DMS 273 treated with DMSO at 0.1 percent for 48 hours (cell line): ENCODE results near the gene KLHDC4.
"Not testable (repeated sequence)": the region's sequence is repeated elsewhere in the genome, so short reads cannot be mapped to it uniquely, and the experiment has no call there.

Experiments used
- DNase-seq: peaks from one replicate; lab custom pipeline; 2025; lab: John Stamatoyannopoulos, UW

Gene KLHDC4

GRCh38 chr16:87720446-87720845 lies 45.3 kb downstream of the KLHDC4 start:
- no peak for DNase-seq

GRCh38 chr16:87718831-87719230 lies 47.0 kb downstream of the KLHDC4 start:
- DNase-seq = not testable (repeated sequence)

DNA sequence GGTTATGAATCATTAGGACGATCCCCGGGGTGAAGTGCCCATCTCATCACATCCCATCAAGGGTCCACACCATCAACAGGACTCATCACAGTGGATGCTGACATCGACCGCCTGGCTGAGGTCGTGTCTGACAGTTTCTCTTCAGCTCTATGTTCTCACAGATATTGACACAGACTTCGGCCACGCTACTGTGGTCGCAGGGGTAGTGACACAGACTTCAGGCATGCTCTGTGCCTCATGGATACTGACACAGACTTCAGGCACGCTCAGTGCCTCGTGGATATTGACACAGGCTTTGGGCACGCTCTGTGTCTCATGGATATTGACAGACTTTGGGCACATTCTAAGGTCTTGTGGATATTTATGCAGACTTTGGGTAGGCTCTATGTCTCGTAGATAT lies 50.1 kb downstream of the KLHDC4 start:
- no peak for DNase-seq

DNA sequence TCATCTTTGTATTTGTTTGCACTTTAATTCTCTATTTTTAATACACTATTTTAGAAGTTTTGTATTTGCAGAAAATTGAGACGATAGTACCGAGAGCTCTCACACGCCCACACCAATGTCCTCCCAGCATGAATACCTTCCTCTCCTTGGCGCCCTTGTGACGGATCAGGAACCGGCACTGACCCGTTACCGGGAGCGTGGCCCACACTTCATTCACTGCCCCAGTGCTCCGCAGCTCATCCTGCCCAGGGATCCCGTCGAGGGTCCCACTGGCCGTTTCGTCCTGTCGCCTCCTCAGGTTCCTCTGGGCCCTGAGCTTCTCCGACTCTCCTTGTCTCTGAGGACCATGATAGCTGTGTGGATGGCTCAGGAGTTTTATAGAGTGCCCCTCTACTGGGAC lies 50.6 kb downstream of the KLHDC4 start:
- no peak for DNase-seq

GRCh38 chr16:87713451-87714229 lies 52.1 kb downstream of the KLHDC4 start:
- no peak for DNase-seq

DNA sequence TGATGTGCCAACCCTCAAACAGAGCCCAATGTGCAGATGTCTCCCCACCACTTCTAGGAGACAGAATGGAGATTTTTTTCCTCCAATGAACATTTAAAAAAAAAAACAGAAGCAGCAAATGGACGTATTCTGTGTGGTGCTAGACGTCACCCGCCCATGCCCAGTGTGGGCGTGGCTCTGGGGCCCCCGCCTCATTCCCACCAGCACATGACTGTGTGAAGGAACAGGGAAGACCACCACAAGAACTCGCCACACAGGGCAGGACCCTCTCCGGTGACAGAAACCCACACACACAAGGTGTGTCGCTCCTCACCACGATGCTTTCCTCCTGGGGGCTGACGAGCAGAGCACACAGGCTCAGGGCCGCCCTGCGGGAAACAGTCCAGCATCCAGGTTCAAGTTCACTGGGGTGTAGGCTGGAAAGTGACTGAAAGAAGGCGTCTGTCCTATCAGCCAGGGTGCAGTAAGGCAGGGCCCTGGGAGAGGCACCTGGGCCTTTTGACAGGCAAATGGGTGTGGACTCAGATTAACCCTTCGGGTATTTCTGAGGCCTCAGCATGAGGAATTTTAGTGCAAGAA lies 53.5 kb downstream of the KLHDC4 start:
- DNase-seq = no peak

- DNase-seq = no peak
Measured at GRCh38 chr16:87710887-87711286, 54.9 kb downstream of the KLHDC4 start.

DNA sequence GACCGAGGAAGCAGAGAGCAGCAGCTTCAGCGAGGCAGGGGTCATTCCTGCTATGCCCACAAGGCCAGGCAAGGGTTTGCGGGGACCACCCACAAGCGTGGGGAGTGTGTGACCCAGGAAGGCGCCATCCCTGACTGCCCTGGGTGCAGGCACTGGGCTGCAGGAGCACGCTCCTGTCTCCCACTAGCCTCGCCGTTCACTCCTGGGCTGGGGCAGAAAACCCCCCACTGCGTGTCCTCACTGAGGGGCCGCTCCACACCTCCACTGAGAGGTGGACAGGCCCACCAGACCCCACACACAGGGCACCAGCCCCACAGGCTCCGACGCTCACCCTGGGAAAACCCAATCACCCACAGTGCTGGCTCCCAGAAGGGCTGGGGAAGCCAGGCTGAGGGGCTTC lies 56.1 kb downstream of the KLHDC4 start:
- no peak for DNase-seq

DNA sequence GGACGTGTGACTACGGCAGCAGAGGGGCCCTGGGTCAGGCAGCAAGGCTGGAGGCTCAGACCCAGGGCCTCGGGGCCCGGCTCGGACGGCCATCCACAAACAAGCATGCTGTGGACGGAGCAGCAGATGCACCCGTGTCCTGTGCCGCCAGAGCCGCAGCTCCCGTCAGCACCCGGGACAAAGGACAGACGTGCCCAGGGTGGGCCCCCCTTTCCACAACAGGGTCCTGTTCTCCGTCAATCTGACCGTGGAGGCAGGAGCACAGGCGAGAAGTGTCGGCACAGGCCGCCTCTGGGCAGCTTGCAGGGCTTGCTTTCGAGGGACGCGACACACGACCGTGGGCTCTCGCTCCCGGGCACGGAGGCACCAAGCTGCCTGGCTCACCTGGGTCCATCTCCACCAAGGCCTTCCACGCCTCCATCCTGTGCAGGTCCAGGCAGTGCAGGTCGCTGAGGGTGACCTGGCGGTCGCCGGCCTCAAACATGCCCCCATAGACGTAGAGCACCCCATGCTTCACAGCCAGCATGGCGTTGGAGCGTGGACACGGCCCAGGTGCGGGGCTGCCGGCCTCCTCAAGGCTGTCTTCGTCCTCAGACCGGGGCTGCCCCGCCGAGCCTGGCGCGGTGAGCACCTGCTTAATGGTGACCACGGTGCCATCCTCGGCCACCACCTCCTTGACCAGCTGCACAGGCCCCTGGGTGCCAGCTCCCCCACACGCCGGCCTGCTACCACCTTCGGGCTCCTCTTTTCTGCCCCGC lies 56.7 kb downstream of the KLHDC4 start:
- DNase-seq = no peak

GRCh38 chr16:87707714-87708580 lies 57.8 kb downstream of the KLHDC4 start:
- no peak for DNase-seq

DNA sequence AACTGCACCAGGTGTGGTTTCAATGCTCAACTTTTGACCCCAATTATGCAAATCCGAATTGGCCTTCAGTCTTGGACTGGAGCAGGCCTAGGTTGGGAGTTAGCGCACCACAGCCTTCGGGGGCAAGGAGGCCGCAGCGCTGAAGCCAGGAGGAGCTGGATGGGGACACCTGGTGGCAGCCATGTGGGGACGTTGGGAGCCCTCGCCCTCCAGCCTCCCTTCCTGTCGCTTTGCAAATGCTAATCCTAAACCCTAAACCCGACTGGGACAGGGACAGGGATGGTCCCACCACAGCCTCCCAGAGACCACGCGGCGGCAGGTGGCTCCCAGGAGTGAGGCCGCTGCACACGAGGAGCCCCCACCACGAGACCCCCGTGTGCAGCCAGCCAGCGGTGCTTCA lies 58.7 kb downstream of the KLHDC4 start:
- no peak for DNase-seq

DNA sequence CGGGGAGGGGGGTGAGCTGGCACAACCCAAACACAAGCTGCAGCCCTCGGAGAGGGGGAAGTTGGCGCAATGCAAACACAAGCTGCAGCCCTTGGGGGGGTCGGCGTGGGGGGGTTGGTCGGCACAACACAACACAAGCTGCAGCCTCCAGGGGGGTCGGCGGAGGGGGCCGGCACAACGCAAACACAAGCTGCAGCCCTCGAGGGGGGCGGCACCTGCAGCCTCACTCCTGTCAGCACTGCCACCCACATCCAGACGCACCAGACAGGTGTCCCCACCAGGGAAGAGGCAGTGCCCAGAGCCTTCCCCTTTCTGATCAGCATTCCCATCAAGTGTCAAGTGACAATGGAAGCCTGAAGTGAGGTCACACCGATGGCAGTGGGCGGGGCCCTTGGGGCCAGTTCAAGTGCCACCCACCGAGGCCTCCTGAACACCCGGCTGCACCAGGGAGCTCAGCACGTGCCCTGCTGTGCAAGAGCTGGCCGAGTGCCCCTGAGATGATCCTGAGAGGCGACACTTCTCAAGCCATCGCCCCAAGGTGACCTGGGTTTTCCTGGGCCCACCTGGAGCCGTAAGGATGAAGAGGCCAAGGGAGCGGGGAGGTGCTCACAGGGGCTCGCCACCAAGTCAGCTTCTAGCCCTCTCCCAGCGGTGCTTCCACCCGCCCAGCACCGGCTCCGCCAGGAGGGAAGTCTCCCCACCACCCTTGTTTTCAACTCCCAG lies 59.3 kb downstream of the KLHDC4 start:
- no peak for DNase-seq

DNA sequence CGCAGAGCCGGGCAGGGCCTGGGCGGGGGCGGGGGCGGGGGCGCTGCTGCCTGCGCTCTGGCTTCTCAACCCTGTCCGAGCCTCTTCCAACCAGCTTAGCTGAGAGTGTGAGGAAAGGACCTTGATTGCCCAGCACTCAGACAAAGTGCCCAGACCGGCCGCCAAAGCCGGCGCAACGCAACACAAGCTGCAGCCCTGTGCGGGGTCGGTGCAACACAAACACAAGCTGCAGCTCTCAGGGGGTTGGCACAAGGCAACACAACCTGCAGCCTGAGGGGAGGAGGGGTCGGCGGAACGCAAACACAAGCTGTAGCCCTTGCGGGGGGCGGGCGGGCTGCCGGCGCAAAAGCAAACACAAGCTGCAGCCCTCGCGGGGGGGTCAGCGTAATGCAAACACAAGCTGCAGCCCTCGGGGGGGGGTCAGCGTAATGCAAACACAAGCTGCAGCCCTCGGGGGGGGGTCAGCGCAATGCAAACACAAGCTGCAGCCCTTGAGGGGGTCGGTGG lies 60.0 kb downstream of the KLHDC4 start:
- DNase-seq = no peak

DNA sequence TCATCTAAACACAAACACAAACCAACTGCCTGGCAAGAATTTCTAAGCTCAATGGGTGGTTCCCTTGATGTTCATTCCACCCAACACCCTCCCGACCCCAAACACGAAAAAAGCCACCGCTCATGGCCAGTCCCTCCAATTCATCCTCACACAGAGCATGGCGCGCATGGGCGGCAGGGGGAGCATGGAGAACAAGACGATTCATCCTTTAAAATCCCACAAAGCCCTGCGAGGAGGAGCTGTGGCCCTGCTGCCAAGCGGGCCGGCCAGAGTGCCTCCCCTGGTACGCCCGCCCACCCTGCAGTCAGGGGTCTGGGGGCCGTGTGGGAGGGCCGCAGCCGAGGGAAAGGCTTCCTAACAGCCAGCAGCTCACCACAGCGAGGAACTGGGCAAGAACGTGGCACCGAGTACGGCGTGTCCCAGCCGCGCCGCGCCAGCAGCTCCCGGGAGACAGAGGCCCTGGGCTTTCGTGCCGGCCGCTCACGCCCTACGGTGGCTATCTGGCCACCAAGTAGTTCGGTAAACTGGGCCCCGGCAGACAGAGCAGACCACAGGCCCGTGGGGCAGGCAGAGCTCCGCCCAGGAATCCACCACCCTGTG lies 60.9 kb downstream of the KLHDC4 start:
- no peak for DNase-seq

DNA sequence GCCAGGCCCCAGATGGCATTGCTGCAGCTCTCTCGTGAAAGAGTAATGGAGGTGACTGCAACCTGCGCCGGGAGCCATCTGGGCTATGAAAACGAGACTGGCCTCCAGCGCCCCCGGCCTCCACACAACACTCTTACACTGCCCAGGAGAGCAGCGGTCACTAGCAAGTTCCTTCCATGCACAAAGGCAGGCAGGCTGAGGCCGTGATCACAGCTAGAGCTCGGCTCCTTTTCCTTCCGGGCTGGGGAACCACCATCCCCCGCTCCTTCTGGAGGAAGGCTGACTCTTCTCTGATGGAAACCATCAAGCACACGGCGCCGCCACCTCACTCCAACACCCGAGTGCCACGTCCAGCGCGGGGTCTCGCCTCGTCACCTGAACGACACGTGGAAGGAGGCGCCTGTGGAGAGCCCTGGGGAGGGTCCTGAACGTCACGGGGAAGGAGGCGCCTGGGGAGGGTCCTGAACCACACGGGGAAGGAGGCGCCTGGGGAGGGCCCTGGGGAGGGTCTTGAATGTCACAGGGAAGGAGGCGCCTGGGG lies 61.9 kb downstream of the KLHDC4 start:
- no peak for DNase-seq

GRCh38 chr16:87703071-87703470 lies 62.7 kb downstream of the KLHDC4 start:
- no peak for DNase-seq

DNA sequence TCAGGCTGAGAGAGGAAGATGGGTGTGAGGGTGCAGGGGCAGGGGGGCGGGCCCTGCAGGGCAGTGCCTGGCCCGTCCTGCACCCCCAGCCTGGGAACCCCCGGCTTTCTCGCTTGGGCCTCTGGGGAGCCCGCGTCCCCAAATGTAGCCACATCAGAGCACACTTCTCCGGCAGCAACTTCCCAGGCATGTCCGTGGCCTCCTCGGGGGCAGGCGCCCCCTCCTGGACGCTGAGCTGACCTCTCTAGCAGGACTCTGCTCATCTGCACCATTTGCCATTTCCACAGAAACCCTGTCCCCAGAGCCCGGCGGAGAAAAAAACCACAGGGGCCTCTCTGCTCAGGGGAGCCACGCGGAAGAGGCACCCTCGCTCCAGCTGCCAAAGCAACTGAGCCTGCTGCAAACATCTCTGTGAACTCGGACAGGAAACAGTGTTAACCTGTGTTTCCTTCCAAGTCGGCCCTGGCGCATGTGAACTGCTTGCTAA lies 63.4 kb downstream of the KLHDC4 start:
- DNase-seq = no peak

GRCh38 chr16:87701505-87701921 lies 64.3 kb downstream of the KLHDC4 start:
- no peak for DNase-seq

- no peak for DNase-seq
Measured at GRCh38 chr16:87701078-87701460, 64.7 kb downstream of the KLHDC4 start.

DNA sequence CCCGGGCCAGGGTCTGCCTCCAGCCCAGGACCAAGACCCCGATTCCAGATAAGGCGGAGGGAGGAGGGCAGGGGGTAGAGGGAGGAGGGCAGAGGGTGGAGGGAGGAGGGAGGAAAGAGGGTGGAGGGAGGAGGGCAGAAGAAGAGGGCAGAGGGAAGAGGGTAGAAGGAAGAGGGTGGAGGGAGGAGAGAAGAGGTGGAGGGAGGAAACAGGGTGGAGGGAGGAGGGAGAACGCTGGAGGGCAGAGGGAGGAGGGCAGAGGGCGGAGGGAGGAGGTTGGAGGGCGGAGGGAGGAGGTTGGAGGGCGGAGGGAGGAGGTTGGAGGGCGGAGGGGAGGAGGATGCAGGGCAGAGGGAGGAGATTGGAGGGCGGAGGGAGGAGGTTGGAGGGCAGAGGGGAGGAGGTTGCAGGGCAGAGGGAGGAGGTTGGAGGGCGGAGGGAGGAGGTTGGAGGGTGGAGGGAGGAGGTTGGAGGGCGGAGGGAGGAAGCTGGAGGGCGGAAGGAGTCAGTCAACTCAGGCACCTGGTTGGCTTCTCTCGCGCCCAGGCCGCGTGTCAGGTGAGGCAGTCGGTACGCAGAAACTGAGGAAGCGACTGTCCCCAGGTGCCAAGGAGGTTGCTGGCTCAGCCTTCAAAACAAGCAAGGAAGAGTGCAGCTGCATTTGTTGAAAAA lies 65.2 kb downstream of the KLHDC4 start:
- DNase-seq = no peak
